Colonic mucosa (tissue), 4 donors: ENCODE data around the gene DIP2B. TPM values are rescaled to one million over a fixed set of nuclear protein-coding genes. Genes with fewer than 3 reads are reported as not detected.

Experiments used
- DNase-seq: peaks from one replicate; pipeline ENCODE4 v3.0.0-alpha.2; 2020
- H3K27ac ChIP-seq: fragments of 200-600 bp; one replicate; pipeline ENCODE4 v1.8.0; 2021
- H3K27me3 ChIP-seq: fragments of 200-600 bp; one replicate; pipeline ENCODE4 v1.8.0; 2021
- H3K36me3 ChIP-seq: fragments of 200-600 bp; one replicate; pipeline ENCODE4 v1.8.0; 2021
- H3K4me1 ChIP-seq: fragments of 200-600 bp; one replicate; pipeline ENCODE4 v1.8.0; 2021; ENCODE audit warnings: mild to moderate bottlenecking
- H3K4me3 ChIP-seq: fragments of 200-600 bp; one replicate; pipeline ENCODE4 v1.8.0; 2021
- H3K9ac ChIP-seq, 2 donors: one replicate each; pipeline ENCODE4 v1.7.0; 2013; ENCODE audit warnings: control low read depth in 2 of 2, low read depth in 2 of 2, low read length in 2 of 2
- H3K9me3 ChIP-seq: fragments of 200-600 bp; one replicate; pipeline ENCODE4 v1.8.0; 2021
- intact Hi-C: fragments of 100-400 bp; cut with DNase I; formaldehyde crosslinking; loops from one replicate; pipeline ENCODE4 v1.14.1; 2022
- total RNA-seq, 2 donors: library from RNA; stranded (reverse); fragmentation: NEBNext Ultra II Directional in 1 of 2; extraction: Animal tissue kit (Norgen Biotek cat#: 25700) in 1 of 2; gene quantifications; one replicate each; pipeline ENCODE4 v1.2.1, GENCODE V29; 2021
- TF ChIP-seq, protein P1 (sequence below): fragments of 200-600 bp; IDR thresholded peaks from one replicate; pipeline ENCODE4 v1.8.0; 2022; ENCODE audit warnings: antibody characterized with exemption, mild to moderate bottlenecking
- donor health status: healthy.
- donor health status: DM: no; HTN: no; CAD: no.
- donor health status: DM: no; HTN: no; CAD: no.

DIP2B gene
- total RNA-seq, 2 donors from 2014 or later: 34.3 to 36.8 TPM

DNA sequence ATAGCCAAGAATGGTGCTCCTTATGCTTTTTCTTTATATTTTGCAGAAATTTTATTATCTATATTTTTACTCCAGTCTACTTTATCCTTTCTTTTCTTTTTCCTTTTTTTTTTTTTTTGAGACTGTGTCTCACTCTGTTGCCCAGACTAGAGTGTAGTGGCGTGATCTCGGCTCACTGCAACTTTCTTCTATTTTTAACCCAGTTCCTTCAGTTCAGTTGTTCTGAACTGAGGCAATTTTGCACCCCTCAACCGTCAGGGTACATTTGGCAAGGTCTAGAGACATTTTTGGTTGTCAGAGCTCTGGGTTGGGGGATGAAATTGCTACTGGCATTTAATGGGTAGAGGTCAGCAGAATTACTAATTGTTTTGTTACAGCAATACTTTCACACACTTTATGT is 75.7 kb downstream of the DIP2B start:
- no peak overlapping the region for H3K4me3 ChIP-seq

DNA sequence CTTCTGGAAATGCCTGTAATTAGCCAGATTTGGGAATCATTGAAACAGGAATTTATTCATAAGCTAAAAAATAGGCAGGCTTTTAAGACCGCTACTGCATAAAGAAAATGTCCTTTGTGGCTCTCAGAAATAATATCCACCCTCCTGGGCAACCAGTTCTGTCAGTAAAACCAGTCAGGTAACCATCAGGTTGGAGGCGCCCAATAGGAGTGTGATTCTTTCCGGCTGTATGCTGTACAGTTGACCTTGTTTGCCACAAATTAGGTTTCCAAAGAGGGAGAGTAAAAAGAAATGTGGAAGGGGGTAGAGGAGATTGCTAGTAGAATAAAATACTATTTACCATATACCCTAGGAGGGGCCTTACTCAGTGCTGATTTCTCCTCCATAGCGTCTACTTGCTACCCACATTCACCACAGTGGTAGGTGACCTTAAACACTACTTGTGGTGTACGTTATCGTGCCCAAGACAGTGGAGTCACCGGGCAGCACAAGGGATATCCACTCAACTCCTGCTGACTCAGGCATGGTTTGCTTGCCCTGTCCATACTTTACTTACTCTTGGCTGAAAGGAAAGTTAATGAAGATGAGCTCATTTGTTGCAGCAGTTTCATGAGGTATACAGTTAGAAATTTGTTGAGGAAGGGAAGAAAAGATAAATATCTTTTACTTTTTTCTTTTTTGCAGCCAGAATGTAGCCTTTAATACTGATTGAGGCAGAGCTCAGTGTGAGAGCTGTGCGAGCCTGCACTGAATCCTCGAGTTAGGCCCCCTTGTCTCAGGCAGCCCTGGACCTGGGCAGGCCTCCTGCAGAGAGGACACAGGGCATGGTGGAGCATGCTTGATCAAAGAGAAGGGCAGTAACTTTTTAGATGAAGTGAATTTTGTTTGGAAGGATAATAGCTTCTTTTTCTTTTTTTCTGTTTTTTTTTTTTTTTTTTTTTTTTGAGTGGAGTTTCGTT is 76.7 kb downstream of the DIP2B start:
- H3K9ac ChIP-seq: no peak overlapping the region
- TF ChIP-seq, protein P1, sequence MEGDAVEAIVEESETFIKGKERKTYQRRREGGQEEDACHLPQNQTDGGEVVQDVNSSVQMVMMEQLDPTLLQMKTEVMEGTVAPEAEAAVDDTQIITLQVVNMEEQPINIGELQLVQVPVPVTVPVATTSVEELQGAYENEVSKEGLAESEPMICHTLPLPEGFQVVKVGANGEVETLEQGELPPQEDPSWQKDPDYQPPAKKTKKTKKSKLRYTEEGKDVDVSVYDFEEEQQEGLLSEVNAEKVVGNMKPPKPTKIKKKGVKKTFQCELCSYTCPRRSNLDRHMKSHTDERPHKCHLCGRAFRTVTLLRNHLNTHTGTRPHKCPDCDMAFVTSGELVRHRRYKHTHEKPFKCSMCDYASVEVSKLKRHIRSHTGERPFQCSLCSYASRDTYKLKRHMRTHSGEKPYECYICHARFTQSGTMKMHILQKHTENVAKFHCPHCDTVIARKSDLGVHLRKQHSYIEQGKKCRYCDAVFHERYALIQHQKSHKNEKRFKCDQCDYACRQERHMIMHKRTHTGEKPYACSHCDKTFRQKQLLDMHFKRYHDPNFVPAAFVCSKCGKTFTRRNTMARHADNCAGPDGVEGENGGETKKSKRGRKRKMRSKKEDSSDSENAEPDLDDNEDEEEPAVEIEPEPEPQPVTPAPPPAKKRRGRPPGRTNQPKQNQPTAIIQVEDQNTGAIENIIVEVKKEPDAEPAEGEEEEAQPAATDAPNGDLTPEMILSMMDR: no peak
- no peak overlapping the region for H3K4me3 ChIP-seq
- H3K27ac ChIP-seq: no peak overlapping the region
- no peaks in the 10 kb centered on the region for H3K27me3 ChIP-seq
- intact Hi-C loops: no loop called here
- H3K4me1 ChIP-seq: no peaks in the 10 kb centered on the region
- DNase-seq: no peak
- H3K36me3 ChIP-seq: no peaks in the 10 kb centered on the region
- H3K9me3 ChIP-seq: no peaks in the 10 kb centered on the region

More for the DNA sequence above, 75.7 kb downstream of the DIP2B start:
- H3K27me3 ChIP-seq: no peaks in the 10 kb centered on the region
- no peaks in the 10 kb centered on the region for H3K4me1 ChIP-seq
- no peak for DNase-seq
- intact Hi-C loops: no loop called here
- no peak overlapping the region for H3K27ac ChIP-seq
- no peaks in the 10 kb centered on the region for H3K36me3 ChIP-seq
- TF ChIP-seq, protein P1: no peak
- no peaks in the 10 kb centered on the region for H3K9me3 ChIP-seq
- no peak overlapping the region for H3K9ac ChIP-seq

DNA sequence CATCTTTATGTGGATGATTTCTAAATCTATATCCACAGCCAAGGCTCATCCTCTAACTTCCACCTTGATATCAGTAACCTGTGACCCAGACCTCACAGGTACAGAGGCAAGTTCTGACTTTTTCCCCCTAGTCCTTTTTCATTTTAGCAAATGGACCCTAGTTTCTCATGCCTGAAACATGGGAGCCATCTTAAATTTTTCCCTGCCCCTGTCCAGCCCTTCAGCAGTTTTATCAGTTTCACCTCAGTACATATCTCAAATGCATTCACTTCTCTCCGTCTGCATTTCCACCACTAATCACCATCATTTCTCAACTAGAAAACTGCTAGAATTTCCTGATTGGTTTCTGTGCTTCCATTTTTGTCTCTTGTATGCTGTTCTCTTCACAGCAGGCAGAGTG is 79.3 kb downstream of the DIP2B start:
- Histone ChIP-seq H3K9me3 (no peaks in the 10 kb centered on the region), H3K27me3 (no peaks in the 10 kb centered on the region), H3K4me1 (no peaks in the 10 kb centered on the region), H3K9ac (no peak overlapping the region), H3K36me3 (no peaks in the 10 kb centered on the region), H3K27ac (no peak overlapping the region), H3K4me3 (no peak overlapping the region)
- intact Hi-C loops: no loop called here
- TF ChIP-seq, protein P1: no peak
- DNase-seq: no peak

DNA sequence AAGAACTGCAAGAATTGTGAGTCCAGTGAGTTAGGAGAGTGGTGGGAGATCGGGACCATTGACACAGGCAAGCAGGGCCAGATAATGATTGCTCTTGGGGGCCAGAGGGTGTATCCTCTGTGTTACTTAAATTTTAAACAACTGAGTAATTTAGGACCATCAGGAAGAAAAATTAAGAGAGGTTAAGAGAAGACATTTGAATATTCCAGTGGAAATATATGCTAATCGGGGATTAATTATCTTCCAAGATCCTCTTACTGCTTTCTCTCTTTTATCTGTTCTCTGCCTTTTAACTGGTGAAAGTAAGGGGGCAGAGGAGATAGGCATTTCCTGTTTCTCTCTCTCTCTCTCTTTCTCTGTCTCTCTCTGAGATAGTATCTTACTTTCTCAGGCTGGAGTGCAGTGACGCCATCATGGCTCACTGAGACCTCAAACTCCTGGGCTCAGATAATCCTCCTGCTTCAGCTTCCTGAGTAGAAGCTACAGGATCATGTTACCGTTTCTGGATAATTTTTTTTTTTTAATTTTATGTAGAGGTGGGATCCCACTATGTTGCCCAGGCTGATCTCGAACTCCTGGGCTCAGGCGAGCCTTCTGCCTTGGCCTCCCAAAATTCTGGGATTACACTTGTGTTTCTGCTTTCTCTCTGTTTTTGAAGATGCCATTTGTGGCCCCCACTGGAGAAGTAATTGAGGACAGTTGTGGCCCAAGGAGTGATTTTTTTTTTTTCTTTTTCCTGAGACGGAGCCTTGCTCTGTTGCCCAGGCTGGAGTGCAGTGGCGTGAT is 85.1 kb downstream of the DIP2B start:
- TF ChIP-seq, protein P1: no peak
- H3K9ac ChIP-seq: no peak overlapping the region
- no peaks in the 10 kb centered on the region for H3K9me3 ChIP-seq
- no peak for DNase-seq
- intact Hi-C loops: no loop called here
- H3K27ac ChIP-seq: no peak overlapping the region
- no peaks in the 10 kb centered on the region for H3K27me3 ChIP-seq
- no peaks in the 10 kb centered on the region for H3K36me3 ChIP-seq
- H3K4me1 ChIP-seq: no peaks in the 10 kb centered on the region
- no peak overlapping the region for H3K4me3 ChIP-seq

DNA sequence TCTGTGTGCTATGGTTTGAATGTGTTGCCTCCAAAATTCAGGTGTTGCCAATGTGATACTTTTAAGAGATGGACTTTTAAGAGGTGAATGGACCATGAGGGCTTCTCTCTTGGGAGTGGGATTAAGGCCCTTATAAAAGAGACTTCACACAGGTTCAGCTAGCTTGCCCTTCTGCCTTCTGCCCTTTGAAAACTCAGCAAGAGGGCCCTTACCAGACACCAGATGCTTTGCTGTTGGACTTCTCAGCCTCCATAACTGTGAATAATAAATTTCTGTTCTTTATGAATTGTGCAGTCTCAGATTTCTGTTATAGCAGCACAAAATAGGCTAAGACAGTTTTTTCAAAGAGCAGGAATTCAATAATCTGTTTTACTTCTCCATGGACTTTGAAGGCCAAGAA is 86.1 kb downstream of the DIP2B start:
- Histone ChIP-seq H3K36me3 (no peaks in the 10 kb centered on the region), H3K27me3 (no peaks in the 10 kb centered on the region), H3K4me1 (no peaks in the 10 kb centered on the region), H3K9me3 (no peaks in the 10 kb centered on the region), H3K9ac (no peak overlapping the region), H3K27ac (no peak overlapping the region), H3K4me3 (no peak overlapping the region)
- TF ChIP-seq, protein P1: no peak
- intact Hi-C loops: no loop called here
- no peak for DNase-seq
